Measurements from ENCODE around the gene OR52N4.
"Not testable (repeated sequence)": the region's sequence is repeated elsewhere in the genome, so short reads cannot be mapped to it uniquely, and the experiment has no call there.

OR52N4 gene

GRCh38 chr11:5753943-5754342 is at the start of gene OR52N4:
TSS of gene OR52N4 (plus strand) at chr11:5754243. CDS start at chr11:5754741, 498 bp downstream.
- H3K9me3 ChIP-seq (ENCODE audit: control insufficient read depth, insufficient read depth, low read depth, low read length): no peaks in the 10 kb centered on the region
- no peak within 1 kb of the TSS for H3K4me3 ChIP-seq (ENCODE audit: low read depth, low read length)
- H3K4me1 ChIP-seq (ENCODE audit: control insufficient read depth, insufficient read depth, low read length): no peaks in the 10 kb centered on the region
- H3K9ac ChIP-seq (ENCODE audit: low read length): no peak within 1 kb of the TSS
- no peaks in the 10 kb centered on the region for H3K36me3 ChIP-seq (ENCODE audit: control insufficient read depth, insufficient read depth, low read length)
- no peaks in the 10 kb centered on the region for H3K27me3 ChIP-seq (ENCODE audit: control insufficient read depth, insufficient read depth, low read length)
- H3K27ac ChIP-seq (ENCODE audit: low read depth, low read length): no peak within 1 kb of the TSS

- Histone ChIP-seq H3K27ac (ENCODE audit: low read depth, low read length) (no peak overlapping the region), H3K9me3 (ENCODE audit: control insufficient read depth, insufficient read depth, low read depth, low read length) (no peaks in the 10 kb centered on the region), H3K36me3 (ENCODE audit: control insufficient read depth, insufficient read depth, low read length) (peaks cover 30% of the 10 kb centered on the region), H3K9ac (ENCODE audit: low read length) (no peak overlapping the region), H3K27me3 (ENCODE audit: control insufficient read depth, insufficient read depth, low read length) (no peaks in the 10 kb centered on the region), H3K4me1 (ENCODE audit: control insufficient read depth, insufficient read depth, low read length) (no peaks in the 10 kb centered on the region), H3K4me3 (ENCODE audit: low read depth, low read length) (no peak overlapping the region)
Measured at GRCh38 chr11:5705688-5706087, 48.4 kb upstream of the OR52N4 start.

- H3K4me1 ChIP-seq (ENCODE audit: control insufficient read depth, insufficient read depth, low read length): no peaks in the 10 kb centered on the region
- peaks cover 17% of the 10 kb centered on the region; the same call in 1 of the 2 replicates for H3K36me3 ChIP-seq (ENCODE audit: control insufficient read depth, insufficient read depth, low read length)
- no peak overlapping the region for H3K9ac ChIP-seq (ENCODE audit: low read length)
- no peak overlapping the region for H3K27ac ChIP-seq (ENCODE audit: low read depth, low read length)
- no peak overlapping the region for H3K4me3 ChIP-seq (ENCODE audit: low read depth, low read length)
- H3K27me3 ChIP-seq (ENCODE audit: control insufficient read depth, insufficient read depth, low read length): no peaks in the 10 kb centered on the region
- H3K9me3 ChIP-seq (ENCODE audit: control insufficient read depth, insufficient read depth, low read depth, low read length): 0 out of 2 replicates have a peak, but pooled peaks cover 2% of the 10 kb centered on the region
Measured at GRCh38 chr11:5712507-5712906, 41.5 kb upstream of the OR52N4 start.

GRCh38 chr11:5713695-5714094 is 40.3 kb upstream of the OR52N4 start:
- 0 out of 2 replicates have a peak, but pooled peaks cover 2% of the 10 kb centered on the region for H3K9me3 ChIP-seq (ENCODE audit: control insufficient read depth, insufficient read depth, low read depth, low read length)

GRCh38 chr11:5716518-5716917 is 37.5 kb upstream of the OR52N4 start:
- not testable (repeated sequence) for H3K27me3 ChIP-seq (ENCODE audit: control insufficient read depth, insufficient read depth, low read length); H3K36me3 ChIP-seq (ENCODE audit: control insufficient read depth, insufficient read depth, low read length); H3K4me1 ChIP-seq (ENCODE audit: control insufficient read depth, insufficient read depth, low read length); H3K9ac ChIP-seq (ENCODE audit: low read length); H3K4me3 ChIP-seq (ENCODE audit: low read depth, low read length); H3K9me3 ChIP-seq (ENCODE audit: control insufficient read depth, insufficient read depth, low read depth, low read length); H3K27ac ChIP-seq (ENCODE audit: low read depth, low read length)

More at GRCh38 chr11:5713695-5714094, 40.3 kb upstream of the OR52N4 start:
- Histone ChIP-seq H3K27ac (ENCODE audit: low read depth, low read length) (no peak overlapping the region), H3K4me3 (ENCODE audit: low read depth, low read length) (no peak overlapping the region), H3K9ac (ENCODE audit: low read length) (no peak overlapping the region), H3K27me3 (ENCODE audit: control insufficient read depth, insufficient read depth, low read length) (no peaks in the 10 kb centered on the region), H3K4me1 (ENCODE audit: control insufficient read depth, insufficient read depth, low read length) (no peaks in the 10 kb centered on the region), H3K36me3 (ENCODE audit: control insufficient read depth, insufficient read depth, low read length) (peaks cover 12% of the 10 kb centered on the region; the same call in 1 of the 2 replicates)

GRCh38 chr11:5719703-5720495 is 34.1 kb upstream of the OR52N4 start:
- H3K4me1 ChIP-seq (ENCODE audit: control insufficient read depth, insufficient read depth, low read length): no peaks in the 10 kb centered on the region
- H3K9ac ChIP-seq (ENCODE audit: low read length): no peak overlapping the region
- H3K27me3 ChIP-seq (ENCODE audit: control insufficient read depth, insufficient read depth, low read length): no peaks in the 10 kb centered on the region
- H3K9me3 ChIP-seq (ENCODE audit: control insufficient read depth, insufficient read depth, low read depth, low read length): 0 out of 2 replicates have a peak, but pooled peaks cover 2% of the 10 kb centered on the region
- no peak overlapping the region for H3K27ac ChIP-seq (ENCODE audit: low read depth, low read length)
- H3K4me3 ChIP-seq (ENCODE audit: low read depth, low read length): no peak overlapping the region
- no peaks in the 10 kb centered on the region for H3K36me3 ChIP-seq (ENCODE audit: control insufficient read depth, insufficient read depth, low read length)

- H3K27ac ChIP-seq (ENCODE audit: low read depth, low read length): no peak overlapping the region
- H3K27me3 ChIP-seq (ENCODE audit: control insufficient read depth, insufficient read depth, low read length): no peaks in the 10 kb centered on the region
Measured at GRCh38 chr11:5722622-5723021, 31.4 kb upstream of the OR52N4 start.

GRCh38 chr11:5726351-5726750 is 27.7 kb upstream of the OR52N4 start:
- no peaks in the 10 kb centered on the region for H3K9me3 ChIP-seq (ENCODE audit: control insufficient read depth, insufficient read depth, low read depth, low read length)
- no peaks in the 10 kb centered on the region for H3K4me1 ChIP-seq (ENCODE audit: control insufficient read depth, insufficient read depth, low read length)
- H3K36me3 ChIP-seq (ENCODE audit: control insufficient read depth, insufficient read depth, low read length): no peaks in the 10 kb centered on the region
- H3K4me3 ChIP-seq (ENCODE audit: low read depth, low read length): no peak overlapping the region
- H3K27ac ChIP-seq (ENCODE audit: low read depth, low read length): no peak overlapping the region
- no peaks in the 10 kb centered on the region for H3K27me3 ChIP-seq (ENCODE audit: control insufficient read depth, insufficient read depth, low read length)
- no peak overlapping the region for H3K9ac ChIP-seq (ENCODE audit: low read length)

More at GRCh38 chr11:5722622-5723021, 31.4 kb upstream of the OR52N4 start:
- Histone ChIP-seq H3K9ac (ENCODE audit: low read length) (no peak overlapping the region), H3K9me3 (ENCODE audit: control insufficient read depth, insufficient read depth, low read depth, low read length) (no peaks in the 10 kb centered on the region), H3K36me3 (ENCODE audit: control insufficient read depth, insufficient read depth, low read length) (no peaks in the 10 kb centered on the region), H3K4me1 (ENCODE audit: control insufficient read depth, insufficient read depth, low read length) (no peaks in the 10 kb centered on the region), H3K4me3 (ENCODE audit: low read depth, low read length) (no peak overlapping the region)

- Histone ChIP-seq H3K36me3 (ENCODE audit: control insufficient read depth, insufficient read depth, low read length) (no peaks in the 10 kb centered on the region), H3K9me3 (ENCODE audit: control insufficient read depth, insufficient read depth, low read depth, low read length) (no peaks in the 10 kb centered on the region), H3K4me3 (ENCODE audit: low read depth, low read length) (no peak overlapping the region), H3K4me1 (ENCODE audit: control insufficient read depth, insufficient read depth, low read length) (no peaks in the 10 kb centered on the region), H3K27me3 (ENCODE audit: control insufficient read depth, insufficient read depth, low read length) (no peaks in the 10 kb centered on the region), H3K27ac (ENCODE audit: low read depth, low read length) (no peak overlapping the region), H3K9ac (ENCODE audit: low read length) (no peak overlapping the region)
Measured at GRCh38 chr11:5727691-5728090, 26.4 kb upstream of the OR52N4 start.

- Histone ChIP-seq H3K27ac (ENCODE audit: low read depth, low read length) (no peak within 1 kb of the TSS), H3K36me3 (ENCODE audit: control insufficient read depth, insufficient read depth, low read length) (no peaks in the 10 kb centered on the region), H3K9me3 (ENCODE audit: control insufficient read depth, insufficient read depth, low read depth, low read length) (no peaks in the 10 kb centered on the region), H3K9ac (ENCODE audit: low read length) (no peak within 1 kb of the TSS), H3K4me3 (ENCODE audit: low read depth, low read length) (no peak within 1 kb of the TSS), H3K4me1 (ENCODE audit: control insufficient read depth, insufficient read depth, low read length) (no peaks in the 10 kb centered on the region), H3K27me3 (ENCODE audit: control insufficient read depth, insufficient read depth, low read length) (no peaks in the 10 kb centered on the region)
Measured at GRCh38 chr11:5736396-5736795, 17.6 kb upstream of the OR52N4 start, which contains the start of gene OR56B1. TSS of gene OR56B1 (plus strand) at chr11:5736448. CDS start at chr11:5736517, 69 bp downstream.

- no peak overlapping the region for H3K9ac ChIP-seq (ENCODE audit: low read length)
- no peaks in the 10 kb centered on the region for H3K36me3 ChIP-seq (ENCODE audit: control insufficient read depth, insufficient read depth, low read length)
- H3K27me3 ChIP-seq (ENCODE audit: control insufficient read depth, insufficient read depth, low read length): no peaks in the 10 kb centered on the region
- H3K4me3 ChIP-seq (ENCODE audit: low read depth, low read length): no peak overlapping the region
- no peaks in the 10 kb centered on the region for H3K4me1 ChIP-seq (ENCODE audit: control insufficient read depth, insufficient read depth, low read length)
- no peaks in the 10 kb centered on the region for H3K9me3 ChIP-seq (ENCODE audit: control insufficient read depth, insufficient read depth, low read depth, low read length)
- H3K27ac ChIP-seq (ENCODE audit: low read depth, low read length): no peak overlapping the region
Measured at GRCh38 chr11:5737091-5737490, 17.0 kb upstream of the OR52N4 start.

Measured in HUES6 (cell line).